Measurements from ENCODE around the gene PSMA6. TPM values are rescaled to one million over a fixed set of nuclear protein-coding genes. Genes with fewer than 3 reads are reported as not detected.
A peak's percentile ranks its signal among the peaks of the same experiment; 100 is the strongest.

PSMA6 gene
- total and polyA plus RNA-seq, 2 of the 13 experiments (the other 11 are each of a cell fraction or from before 2014, with no cell fraction given), result 525 to 1,109 TPM

GRCh38 chr14:35341751-35342488, 49.7 kb downstream of the PSMA6 start (continued):
- TF ChIP-seq ZNF740 (CRISPR knock-in tag; IDR thresholded peaks at IDR 0.05) (peak; percentile 17; the same call in 1 of the 2 replicates), ZNF784 (CRISPR knock-in tag; IDR thresholded peaks at IDR 0.05; ENCODE audit: borderline replicate concordance) (no peak; the same call in 1 of the 2 replicates), ZNF143 (CRISPR knock-in tag; IDR thresholded peaks at IDR 0.05) (peak; percentile 41; the same call in 1 of the 2 replicates), TCF12 (IDR thresholded peaks at IDR 0.05) (no peak), TCF12 (CRISPR knock-in tag; IDR thresholded peaks at IDR 0.05) (no peak; the same call in 1 of the 2 replicates), ZNF552 (CRISPR knock-in tag; IDR thresholded peaks at IDR 0.05; ENCODE audit: borderline replicate concordance) (0 out of 2 replicates have a peak, but pooled peaks have one; percentile 63), MED1 (CRISPR knock-in tag; IDR thresholded peaks at IDR 0.05) (peak; percentile 53), FOXO4 (CRISPR knock-in tag; conservative IDR thresholded peaks at IDR 0.05) (no peak), ZNF703 (CRISPR knock-in tag; IDR thresholded peaks at IDR 0.05; ENCODE audit: borderline replicate concordance) (no peak), ZNF557 (CRISPR knock-in tag; IDR thresholded peaks at IDR 0.05) (no peak), PCBP1 (IDR thresholded peaks at IDR 0.05; ENCODE audit: borderline replicate concordance, low read depth, low read length) (no peak), JDP2 (CRISPR knock-in tag; IDR thresholded peaks at IDR 0.05; ENCODE audit: borderline replicate concordance) (no peak), DPF2 (CRISPR knock-in tag; IDR thresholded peaks at IDR 0.05; ENCODE audit: borderline replicate concordance, low read depth) (peak; percentile 26; the same call in 1 of the 2 replicates), TSC22D2 (CRISPR knock-in tag; IDR thresholded peaks at IDR 0.05; ENCODE audit: borderline replicate concordance) (no peak; the same call in 1 of the 2 replicates), ZNF530 (CRISPR knock-in tag; IDR thresholded peaks at IDR 0.05; ENCODE audit: low read depth) (no peak), TRIM24 (CRISPR knock-in tag; IDR thresholded peaks at IDR 0.05) (no peak), NCOA5 (CRISPR knock-in tag; IDR thresholded peaks at IDR 0.05) (no peak), ZSCAN9 (CRISPR knock-in tag; IDR thresholded peaks at IDR 0.05; ENCODE audit: borderline replicate concordance) (no peak), THYN1 (CRISPR knock-in tag; IDR thresholded peaks at IDR 0.05; ENCODE audit: borderline replicate concordance, low read depth) (no peak; the same call in 1 of the 2 replicates), KMT2A (CRISPR knock-in tag; IDR thresholded peaks at IDR 0.05) (peak; percentile 29)
- TF ChIP-seq, protein P1, sequence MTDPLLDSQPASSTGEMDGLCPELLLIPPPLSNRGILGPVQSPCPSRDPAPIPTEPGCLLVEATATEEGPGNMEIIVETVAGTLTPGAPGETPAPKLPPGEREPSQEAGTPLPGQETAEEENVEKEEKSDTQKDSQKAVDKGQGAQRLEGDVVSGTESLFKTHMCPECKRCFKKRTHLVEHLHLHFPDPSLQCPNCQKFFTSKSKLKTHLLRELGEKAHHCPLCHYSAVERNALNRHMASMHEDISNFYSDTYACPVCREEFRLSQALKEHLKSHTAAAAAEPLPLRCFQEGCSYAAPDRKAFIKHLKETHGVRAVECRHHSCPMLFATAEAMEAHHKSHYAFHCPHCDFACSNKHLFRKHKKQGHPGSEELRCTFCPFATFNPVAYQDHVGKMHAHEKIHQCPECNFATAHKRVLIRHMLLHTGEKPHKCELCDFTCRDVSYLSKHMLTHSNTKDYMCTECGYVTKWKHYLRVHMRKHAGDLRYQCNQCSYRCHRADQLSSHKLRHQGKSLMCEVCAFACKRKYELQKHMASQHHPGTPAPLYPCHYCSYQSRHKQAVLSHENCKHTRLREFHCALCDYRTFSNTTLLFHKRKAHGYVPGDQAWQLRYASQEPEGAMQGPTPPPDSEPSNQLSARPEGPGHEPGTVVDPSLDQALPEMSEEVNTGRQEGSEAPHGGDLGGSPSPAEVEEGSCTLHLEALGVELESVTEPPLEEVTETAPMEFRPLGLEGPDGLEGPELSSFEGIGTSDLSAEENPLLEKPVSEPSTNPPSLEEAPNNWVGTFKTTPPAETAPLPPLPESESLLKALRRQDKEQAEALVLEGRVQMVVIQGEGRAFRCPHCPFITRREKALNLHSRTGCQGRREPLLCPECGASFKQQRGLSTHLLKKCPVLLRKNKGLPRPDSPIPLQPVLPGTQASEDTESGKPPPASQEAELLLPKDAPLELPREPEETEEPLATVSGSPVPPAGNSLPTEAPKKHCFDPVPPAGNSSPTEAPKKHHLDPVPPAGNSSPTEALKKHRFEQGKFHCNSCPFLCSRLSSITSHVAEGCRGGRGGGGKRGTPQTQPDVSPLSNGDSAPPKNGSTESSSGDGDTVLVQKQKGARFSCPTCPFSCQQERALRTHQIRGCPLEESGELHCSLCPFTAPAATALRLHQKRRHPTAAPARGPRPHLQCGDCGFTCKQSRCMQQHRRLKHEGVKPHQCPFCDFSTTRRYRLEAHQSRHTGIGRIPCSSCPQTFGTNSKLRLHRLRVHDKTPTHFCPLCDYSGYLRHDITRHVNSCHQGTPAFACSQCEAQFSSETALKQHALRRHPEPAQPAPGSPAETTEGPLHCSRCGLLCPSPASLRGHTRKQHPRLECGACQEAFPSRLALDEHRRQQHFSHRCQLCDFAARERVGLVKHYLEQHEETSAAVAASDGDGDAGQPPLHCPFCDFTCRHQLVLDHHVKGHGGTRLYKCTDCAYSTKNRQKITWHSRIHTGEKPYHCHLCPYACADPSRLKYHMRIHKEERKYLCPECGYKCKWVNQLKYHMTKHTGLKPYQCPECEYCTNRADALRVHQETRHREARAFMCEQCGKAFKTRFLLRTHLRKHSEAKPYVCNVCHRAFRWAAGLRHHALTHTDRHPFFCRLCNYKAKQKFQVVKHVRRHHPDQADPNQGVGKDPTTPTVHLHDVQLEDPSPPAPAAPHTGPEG (CRISPR knock-in tag; IDR thresholded peaks at IDR 0.05), result peak; percentile 49
